Neural progenitor cell (in vitro differentiated cells): ENCODE results near the gene KIT. TPM values are rescaled to one million over a fixed set of nuclear protein-coding genes. Genes with fewer than 3 reads are reported as not detected.

Source experiments
- DNase-seq: peaks from one replicate; pipeline ENCODE4 v3.0.0-alpha.2; 2016; ENCODE audit warnings: low spot score
- H2AFZ ChIP-seq: fragments of 200-600 bp; sonication (generic); replicated peaks from 2 replicates; pipeline ENCODE4 v1.6.1; 2016; ENCODE audit warnings: antibody characterized with exemption
- H3F3A ChIP-seq: fragments of 200-600 bp; sonication (generic); 2 replicates; pipeline ENCODE4 v1.6.1; 2016; ENCODE audit warnings: antibody characterized with exemption, low read depth
- H3K27ac ChIP-seq: fragments of 200-600 bp; sonication (generic); 2 replicates; pipeline ENCODE4 v1.5.1; 2016; ENCODE audit warnings: mild to moderate bottlenecking
- H3K27me3 ChIP-seq: fragments of 200-600 bp; sonication (generic); 2 replicates; pipeline ENCODE4 v1.6.1; 2016; ENCODE audit warnings: mild to moderate bottlenecking, moderate library complexity
- H3K36me3 ChIP-seq: fragments of 200-600 bp; sonication (generic); 2 replicates; pipeline ENCODE4 v1.5.1; 2016
- H3K4me1 ChIP-seq: fragments of 200-600 bp; sonication (generic); 2 replicates; pipeline ENCODE4 v1.6.1; 2016; ENCODE audit warnings: mixed run types
- H3K4me2 ChIP-seq: fragments of 200-600 bp; sonication (generic); 2 replicates; pipeline ENCODE4 v1.6.1; 2016
- H3K4me3 ChIP-seq: fragments of 200-600 bp; sonication (generic); 2 replicates; pipeline ENCODE4 v1.5.1; 2016
- H3K79me2 ChIP-seq: fragments of 200-600 bp; sonication (generic); 2 replicates; pipeline ENCODE4 v1.6.1; 2016; ENCODE audit warnings: low read depth
- H3K9ac ChIP-seq: fragments of 200-600 bp; sonication (generic); 2 replicates; pipeline ENCODE4 v1.6.1; 2016
- H3K9me3 ChIP-seq: fragments of 200-600 bp; sonication (generic); 2 replicates; pipeline ENCODE4 v1.5.1; 2016; ENCODE audit warnings: low read depth
- H4K20me1 ChIP-seq: fragments of 200-600 bp; sonication (generic); 2 replicates; pipeline ENCODE4 v1.6.1; 2016; ENCODE audit warnings: low read depth
- H3K27ac Mint-ChIP-seq: 3 replicates; pipeline ENCODE4 v1.8.0; 2021; ENCODE audit warnings: mixed read lengths
- H3K27me3 Mint-ChIP-seq: 2 replicates; pipeline ENCODE4 v1.8.0; 2022; ENCODE audit warnings: low read depth, mild to moderate bottlenecking, inconsistent platforms, moderate library complexity, mixed read lengths; ENCODE audit not compliant: insufficient read depth
- H3K36me3 Mint-ChIP-seq: 3 replicates; pipeline ENCODE4 v1.8.0; 2021; ENCODE audit warnings: mixed read lengths
- H3K4me1 Mint-ChIP-seq: 3 replicates; pipeline ENCODE4 v1.8.0; 2021; ENCODE audit warnings: mixed read lengths
- H3K4me3 Mint-ChIP-seq: 3 replicates; pipeline ENCODE4 v1.8.0; 2021; ENCODE audit warnings: mild to moderate bottlenecking, moderate library complexity, mixed read lengths
- H3K9me3 Mint-ChIP-seq: 3 replicates; pipeline ENCODE4 v1.8.0; 2020; ENCODE audit warnings: mixed read lengths
- CTCF ChIP-seq: fragments of 200-600 bp; sonication (generic); IDR thresholded peaks from 2 replicates; pipeline ENCODE4 v1.5.1; 2017; ENCODE audit warnings: antibody characterized with exemption, mild to moderate bottlenecking
- EZH2 ChIP-seq: fragments of 200-600 bp; sonication (generic); IDR thresholded peaks from 2 replicates; pipeline ENCODE4 v1.6.1; 2017; ENCODE audit warnings: antibody characterized with exemption, mild to moderate bottlenecking, moderate library complexity
- EZH2phosphoT487 ChIP-seq: fragments of 200-600 bp; sonication (generic); IDR thresholded peaks from 2 replicates; pipeline ENCODE4 v1.6.1; 2017; ENCODE audit warnings: antibody characterized with exemption
- total RNA-seq: library from RNA; depleted of rRNA; stranded (reverse); fragments of >200 nt; gene quantifications from 2 replicates; pipeline ENCODE4 v1.2.3, GENCODE V29; 2015; ENCODE audit warnings: low replicate concordance

KIT gene
- total RNA-seq, 1 donor from 2014 or later: 4.6 TPM

GRCh38 chr4:54731552-54731951 lies 73.8 kb downstream of the KIT start:
- H2AFZ ChIP-seq: no peak overlapping the region
- no peak for TF ChIP-seq EZH2phosphoT487
- TF ChIP-seq EZH2: no peak
- no peak for TF ChIP-seq CTCF
- H3K9me3 Mint-ChIP-seq: no peaks in the 10 kb centered on the region
- no peaks in the 10 kb centered on the region for H3K9me3 ChIP-seq
- H3K79me2 ChIP-seq: no peaks in the 10 kb centered on the region
- no peak overlapping the region for H3K4me3 ChIP-seq
- H3K27me3 Mint-ChIP-seq: no peaks in the 10 kb centered on the region
- no peak overlapping the region for H3K27ac ChIP-seq
- peaks cover 21% of the 10 kb centered on the region for H3K36me3 Mint-ChIP-seq
- no peaks in the 10 kb centered on the region for H3K36me3 ChIP-seq
- H3K4me1 ChIP-seq: no peaks in the 10 kb centered on the region
- no peak overlapping the region for H3K4me3 Mint-ChIP-seq
- H3K9ac ChIP-seq: no peak overlapping the region
- H3F3A ChIP-seq: no peaks in the 10 kb centered on the region
- H4K20me1 ChIP-seq: no peaks in the 10 kb centered on the region
- DNase-seq: no peak
- no peak overlapping the region for H3K4me2 ChIP-seq
- H3K27ac Mint-ChIP-seq: no peak overlapping the region
- H3K4me1 Mint-ChIP-seq: no peaks in the 10 kb centered on the region
- H3K27me3 ChIP-seq: no peaks in the 10 kb centered on the region

- H3K9me3 Mint-ChIP-seq: no peaks in the 10 kb centered on the region
- DNase-seq: no peak
- H3K4me1 ChIP-seq: no peaks in the 10 kb centered on the region
- H3K27ac Mint-ChIP-seq: no peak overlapping the region
- no peak overlapping the region for H3K9ac ChIP-seq
- H3K4me3 ChIP-seq: no peak overlapping the region
- peaks cover 25% of the 10 kb centered on the region for H3K36me3 Mint-ChIP-seq
- H3F3A ChIP-seq: no peaks in the 10 kb centered on the region
- H3K27me3 Mint-ChIP-seq: no peaks in the 10 kb centered on the region
- no peak overlapping the region for H3K27ac ChIP-seq
- no peaks in the 10 kb centered on the region for H3K79me2 ChIP-seq
- no peak overlapping the region for H2AFZ ChIP-seq
- no peaks in the 10 kb centered on the region for H3K4me1 Mint-ChIP-seq
- H3K27me3 ChIP-seq: no peaks in the 10 kb centered on the region
- H3K9me3 ChIP-seq: no peaks in the 10 kb centered on the region
- H4K20me1 ChIP-seq: no peaks in the 10 kb centered on the region
- TF ChIP-seq CTCF (no peak), EZH2phosphoT487 (no peak), EZH2 (no peak)
- no peaks in the 10 kb centered on the region for H3K36me3 ChIP-seq
- no peak overlapping the region for H3K4me3 Mint-ChIP-seq
- no peak overlapping the region for H3K4me2 ChIP-seq
Measured at GRCh38 chr4:54731976-54732375, 74.2 kb downstream of the KIT start.

- no peaks in the 10 kb centered on the region for H3K9me3 ChIP-seq
- no peak overlapping the region for H3K9ac ChIP-seq
- no peak for DNase-seq
- TF ChIP-seq CTCF (no peak), EZH2 (no peak), EZH2phosphoT487 (no peak)
- Mint-ChIP-seq H3K27ac (no peak overlapping the region), H3K27me3 (no peaks in the 10 kb centered on the region), H3K9me3 (no peaks in the 10 kb centered on the region), H3K4me3 (no peak overlapping the region), H3K4me1 (peaks cover 2% of the 10 kb centered on the region), H3K36me3 (peaks cover 25% of the 10 kb centered on the region)
- no peaks in the 10 kb centered on the region for H3K36me3 ChIP-seq
- H3F3A ChIP-seq: no peaks in the 10 kb centered on the region
- H3K27ac ChIP-seq: no peak overlapping the region
- no peaks in the 10 kb centered on the region for H3K27me3 ChIP-seq
- H3K79me2 ChIP-seq: no peaks in the 10 kb centered on the region
- no peak overlapping the region for H2AFZ ChIP-seq
- no peak overlapping the region for H3K4me2 ChIP-seq
- no peaks in the 10 kb centered on the region for H4K20me1 ChIP-seq
- H3K4me3 ChIP-seq: no peak overlapping the region
- H3K4me1 ChIP-seq: peaks cover 8% of the 10 kb centered on the region
Measured at GRCh38 chr4:54737421-54737820, 79.7 kb downstream of the KIT start.
